ENCODE results near the gene P3H3.

Gene P3H3

DNA sequence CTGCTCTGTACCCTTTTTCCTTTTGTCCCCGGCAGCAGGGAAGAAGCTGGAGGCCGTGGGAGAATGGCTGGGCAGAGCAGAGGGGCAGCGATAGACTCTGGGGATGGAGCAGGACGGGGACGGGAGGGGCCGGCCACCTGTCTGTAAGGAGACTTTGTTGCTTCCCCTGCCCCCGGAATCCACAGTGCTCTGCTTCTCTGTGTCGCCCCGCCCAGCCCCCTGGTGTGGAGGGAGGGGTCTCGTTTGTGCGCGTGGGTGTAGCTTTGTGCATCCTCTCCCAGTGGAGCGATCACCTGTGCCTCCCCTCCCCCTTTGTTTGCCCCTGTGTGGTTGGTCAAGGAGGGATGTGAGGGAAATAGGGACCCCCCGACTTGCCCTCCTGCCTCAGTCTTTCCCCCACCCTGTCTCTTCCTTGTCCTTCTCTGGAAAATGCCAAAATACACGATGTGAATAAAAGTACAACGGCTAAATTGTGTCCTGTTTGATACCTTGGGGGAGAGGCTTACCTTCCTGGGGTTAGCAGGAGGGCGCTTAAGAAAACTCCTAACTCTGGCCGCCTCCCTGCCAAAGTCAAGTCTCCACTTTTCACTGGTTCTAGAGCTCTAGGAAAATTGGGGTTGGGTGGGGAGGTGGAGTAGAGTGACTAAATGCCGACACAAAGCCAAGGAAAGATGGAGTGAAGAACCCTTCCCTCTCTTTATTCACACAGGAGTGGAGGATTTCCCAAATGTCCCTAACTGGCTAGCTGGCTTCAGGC is 38.1 kb downstream of the P3H3 start:
- intact Hi-C loops (cut with DNase I; ENCODE audit: low total_unique reads) = loop anchor here (5.0 kb wide), 2 partner anchors 76 to 101 kb away; partner anchors contain the start of genes C12orf57 and RNU7-1
- Histone ChIP-seq H3K4me3 (peak overlapping the region; percentile 94 to 100), H3K4me1 (peaks cover 0 to 42% (median 35%) of the 10 kb centered on the region in 4 donors), H3K27me3 (no peaks in the 10 kb centered on the region), H3K27ac (peak overlapping the region; percentile 99 to 100), H3K9me3 (no peaks in the 10 kb centered on the region), H3K36me3 (peaks cover 38 to 68% (median 48%) of the 10 kb centered on the region in 3 donors)
- TF ChIP-seq, protein P1, sequence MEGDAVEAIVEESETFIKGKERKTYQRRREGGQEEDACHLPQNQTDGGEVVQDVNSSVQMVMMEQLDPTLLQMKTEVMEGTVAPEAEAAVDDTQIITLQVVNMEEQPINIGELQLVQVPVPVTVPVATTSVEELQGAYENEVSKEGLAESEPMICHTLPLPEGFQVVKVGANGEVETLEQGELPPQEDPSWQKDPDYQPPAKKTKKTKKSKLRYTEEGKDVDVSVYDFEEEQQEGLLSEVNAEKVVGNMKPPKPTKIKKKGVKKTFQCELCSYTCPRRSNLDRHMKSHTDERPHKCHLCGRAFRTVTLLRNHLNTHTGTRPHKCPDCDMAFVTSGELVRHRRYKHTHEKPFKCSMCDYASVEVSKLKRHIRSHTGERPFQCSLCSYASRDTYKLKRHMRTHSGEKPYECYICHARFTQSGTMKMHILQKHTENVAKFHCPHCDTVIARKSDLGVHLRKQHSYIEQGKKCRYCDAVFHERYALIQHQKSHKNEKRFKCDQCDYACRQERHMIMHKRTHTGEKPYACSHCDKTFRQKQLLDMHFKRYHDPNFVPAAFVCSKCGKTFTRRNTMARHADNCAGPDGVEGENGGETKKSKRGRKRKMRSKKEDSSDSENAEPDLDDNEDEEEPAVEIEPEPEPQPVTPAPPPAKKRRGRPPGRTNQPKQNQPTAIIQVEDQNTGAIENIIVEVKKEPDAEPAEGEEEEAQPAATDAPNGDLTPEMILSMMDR (IDR thresholded peaks at IDR 0.05) = no peak
- DNase-seq = peak in 1 of 2 donors; percentile 75

DNA sequence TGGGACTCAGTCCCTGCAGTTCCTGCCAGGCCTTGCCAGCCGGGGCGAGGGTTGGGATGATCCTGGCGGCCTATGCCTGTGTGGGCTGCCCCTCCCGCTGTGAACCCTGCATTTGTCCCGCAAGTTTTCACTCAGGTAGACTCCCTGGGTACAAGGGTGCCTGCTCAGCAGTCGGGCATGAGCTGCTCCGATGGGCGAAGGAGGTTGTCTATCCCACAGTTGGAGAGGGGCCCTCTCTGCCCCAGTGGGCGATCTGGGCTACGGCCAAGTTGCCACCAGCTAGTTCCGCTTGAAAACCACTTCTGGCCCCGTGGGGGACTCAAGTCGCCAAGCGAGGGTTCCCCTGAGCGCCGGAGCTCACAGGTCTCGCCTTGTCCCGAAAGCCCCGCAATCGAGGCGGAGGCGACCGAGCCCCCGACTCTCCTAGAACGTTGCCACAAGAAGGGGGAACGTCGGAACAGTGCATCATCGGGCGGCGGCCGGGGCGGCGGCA is 38.8 kb downstream of the P3H3 start:
- Histone ChIP-seq H3K4me1 (peaks cover 0 to 48% (median 41%) of the 10 kb centered on the region in 4 donors), H3K27me3 (no peaks in the 10 kb centered on the region), H3K36me3 (peaks cover 35 to 64% (median 45%) of the 10 kb centered on the region in 3 donors), H3K4me3 (peak overlapping the region; percentile 94 to 100), H3K9me3 (no peaks in the 10 kb centered on the region), H3K27ac (peak overlapping the region; percentile 99 to 100)
- peak; percentile 83 to 85 for DNase-seq
- intact Hi-C loops (cut with DNase I; ENCODE audit: low total_unique reads) = loop anchor here (5.0 kb wide), 2 partner anchors 75 to 100 kb away; partner anchors contain the start of genes C12orf57 and RNU7-1
- TF ChIP-seq, protein P1 (IDR thresholded peaks at IDR 0.05) = no peak

DNA sequence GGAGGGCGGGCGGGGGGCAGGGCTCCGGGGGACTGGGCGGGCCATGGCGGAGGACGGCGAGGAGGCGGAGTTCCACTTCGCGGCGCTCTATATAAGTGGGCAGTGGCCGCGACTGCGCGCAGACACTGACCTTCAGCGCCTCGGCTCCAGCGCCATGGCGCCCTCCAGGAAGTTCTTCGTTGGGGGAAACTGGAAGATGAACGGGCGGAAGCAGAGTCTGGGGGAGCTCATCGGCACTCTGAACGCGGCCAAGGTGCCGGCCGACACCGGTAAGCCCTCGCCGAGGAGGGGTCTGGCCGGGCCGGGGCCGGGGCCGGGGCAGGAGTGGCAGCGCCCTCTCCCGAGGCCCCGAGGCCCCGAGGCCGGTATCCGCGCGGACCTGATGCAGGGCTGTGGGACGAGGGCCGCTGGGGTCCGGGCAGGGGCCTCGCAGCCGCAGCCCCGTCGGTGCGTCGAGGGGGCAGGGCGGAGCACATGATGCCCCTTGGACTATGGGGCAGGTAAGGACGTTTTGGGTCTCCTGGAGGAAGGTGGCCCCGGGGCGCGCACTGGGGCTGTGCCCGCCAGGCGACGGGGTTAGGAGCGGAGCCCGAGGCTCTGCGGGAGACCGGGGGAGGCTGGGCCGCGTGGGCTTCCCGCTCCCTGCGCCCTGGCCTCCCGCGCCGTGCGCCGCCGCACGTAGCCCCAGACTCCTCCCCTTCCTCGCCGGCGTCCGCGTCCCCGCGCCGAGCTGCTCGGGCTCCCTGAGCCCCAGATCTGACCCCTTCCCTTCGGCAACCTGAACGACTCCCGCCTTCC is 39.4 kb downstream of the P3H3 start, which contains the start of gene TPI1:
Gene TPI1 (plus strand): TSS at position 119 of the 798 bp plus-strand sequence. CDS start 36 bp downstream, at position 155.
- H3K4me1 ChIP-seq = peaks cover 0 to 55% (median 44%) of the 10 kb centered on the region in 4 donors
- H3K4me3 ChIP-seq = peak within 1 kb of the TSS; percentile 94 to 100
- TF ChIP-seq, protein P1 (IDR thresholded peaks at IDR 0.05) = peak in 1 of 2 experiments; percentile 6
- H3K36me3 ChIP-seq = peaks cover 28 to 58% (median 43%) of the 10 kb centered on the region in 3 donors
- intact Hi-C loops (cut with DNase I; ENCODE audit: low total_unique reads) = loop anchor here (5.0 kb wide), 2 partner anchors 75 to 100 kb away; partner anchors contain the start of genes C12orf57 and RNU7-1
- peak within 1 kb of the TSS; percentile 99 to 100 for H3K27ac ChIP-seq
- H3K9me3 ChIP-seq = no peaks in the 10 kb centered on the region
- H3K27me3 ChIP-seq = no peaks in the 10 kb centered on the region
- peak in 1 of 2 donors; percentile 94 for DNase-seq

DNA sequence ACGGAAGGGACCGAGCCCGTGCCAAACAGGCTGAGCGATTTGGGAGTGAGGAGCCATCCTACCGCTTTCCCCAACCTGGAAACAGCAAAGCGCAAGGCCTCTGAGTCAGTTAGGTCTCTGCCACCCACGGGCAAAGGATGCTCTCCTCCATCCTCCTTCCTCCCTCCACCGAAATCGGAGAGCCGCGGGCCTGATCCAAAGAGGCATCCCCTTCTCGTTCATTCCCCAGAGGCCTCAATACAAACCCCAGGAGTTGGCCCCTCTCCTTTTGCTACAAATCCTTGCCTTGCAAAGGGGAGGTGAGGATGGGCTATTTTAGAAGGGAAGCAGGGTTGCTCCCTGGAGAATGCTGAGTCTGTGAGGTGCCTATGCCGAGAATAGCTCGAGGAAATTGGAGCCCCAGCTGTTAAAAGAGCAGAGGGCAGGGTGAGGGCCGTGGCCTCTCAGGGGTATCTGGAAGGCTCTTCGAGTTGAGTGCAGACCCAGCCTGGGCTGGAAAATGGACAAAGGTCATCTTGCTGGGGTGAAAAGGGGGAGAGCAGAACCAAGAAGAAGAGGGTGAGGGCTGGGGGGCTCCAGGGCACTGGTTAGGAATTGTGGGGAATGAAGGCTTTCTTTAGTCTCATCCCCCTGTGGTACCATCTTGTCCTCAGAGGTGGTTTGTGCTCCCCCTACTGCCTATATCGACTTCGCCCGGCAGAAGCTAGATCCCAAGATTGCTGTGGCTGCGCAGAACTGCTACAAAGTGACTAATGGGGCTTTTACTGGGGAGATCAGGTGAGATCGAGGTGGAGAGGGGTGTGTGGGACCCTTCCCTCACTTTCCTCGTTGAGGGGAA is 40.2 kb downstream of the P3H3 start:
- TF ChIP-seq, protein P1 (IDR thresholded peaks at IDR 0.05) = no peak
- Histone ChIP-seq H3K27me3 (no peaks in the 10 kb centered on the region), H3K36me3 (peaks cover 20 to 50% (median 35%) of the 10 kb centered on the region in 3 donors), H3K27ac (peak overlapping the region; percentile 99 to 100), H3K4me3 (peak overlapping the region; percentile 94 to 100), H3K9me3 (no peaks in the 10 kb centered on the region), H3K4me1 (peaks cover 0 to 56% (median 44%) of the 10 kb centered on the region in 4 donors)
- intact Hi-C loops (cut with DNase I; ENCODE audit: low total_unique reads) = loop anchor here (5.0 kb wide), 2 partner anchors 74 to 99 kb away; partner anchors contain the start of genes C12orf57 and RNU7-1
- no peak for DNase-seq

All from tibial artery (tissue), 4 donors.